ENCODE results near the gene MACROD2. TPM values are rescaled to one million over a fixed set of nuclear protein-coding genes. Genes with fewer than 3 reads are reported as not detected.

The MACROD2 gene
- total RNA-seq, 1 donor from 2014 or later = 0.85 TPM

DNA sequence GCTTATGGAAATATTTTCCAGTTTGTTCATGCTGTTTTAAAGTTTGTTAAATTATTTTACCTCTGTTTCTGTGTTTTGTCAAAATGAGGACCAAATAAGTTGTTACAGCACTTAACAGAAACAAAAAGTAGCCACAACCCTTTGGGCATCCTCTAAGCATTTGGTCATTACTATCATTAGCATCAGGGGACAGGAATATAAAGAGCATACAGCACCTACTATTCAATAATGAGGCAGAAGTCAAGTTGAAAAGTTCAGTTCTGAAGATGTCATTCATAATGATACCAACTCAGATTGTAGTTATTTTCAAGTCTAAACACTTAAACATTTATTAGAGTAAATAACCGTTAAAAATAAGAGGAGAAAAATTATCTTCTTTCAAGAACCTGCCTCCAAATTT, 1204.4 kb downstream of the MACROD2 start:
- DNase-seq = no peak

DNA sequence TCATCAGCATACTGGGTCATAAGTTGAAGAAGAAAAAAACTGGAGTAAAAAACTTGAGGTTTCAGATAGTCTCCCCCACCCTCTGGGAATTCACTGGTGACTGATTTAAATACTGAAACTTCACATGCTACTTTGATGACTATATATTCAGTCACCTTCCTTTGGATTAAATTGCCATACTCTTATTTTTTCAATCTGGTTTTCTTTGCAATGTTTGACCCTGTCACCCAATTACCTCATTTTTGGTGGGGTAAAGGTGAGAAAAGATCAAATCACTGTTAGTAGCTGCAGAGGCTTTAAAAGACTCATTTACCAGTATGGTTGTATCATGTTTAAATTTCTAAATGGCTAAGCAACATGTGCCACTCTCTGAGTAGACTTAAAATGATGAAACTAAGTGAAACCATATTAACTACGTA, 1204.8 kb downstream of the MACROD2 start:
- no peak for DNase-seq

DNA sequence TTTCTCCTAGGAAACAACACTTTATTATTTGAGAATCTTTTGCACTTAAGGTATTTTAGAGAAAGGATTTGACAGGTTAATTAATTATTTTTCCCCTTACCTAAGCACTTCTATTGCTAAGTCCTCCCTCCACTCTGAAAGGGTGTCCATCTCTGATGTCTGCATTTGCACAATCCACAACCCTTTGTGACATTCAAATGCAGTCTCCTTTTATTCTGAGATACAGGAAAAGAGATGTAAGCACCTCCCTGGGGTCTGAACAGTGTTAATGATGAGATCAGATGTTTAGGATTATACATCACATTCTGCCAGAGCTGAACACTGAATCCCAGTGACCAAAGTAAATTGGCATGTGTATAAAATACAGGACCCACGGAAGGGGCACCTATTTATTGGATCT, 1206.3 kb downstream of the MACROD2 start:
- DNase-seq = no peak

DNA sequence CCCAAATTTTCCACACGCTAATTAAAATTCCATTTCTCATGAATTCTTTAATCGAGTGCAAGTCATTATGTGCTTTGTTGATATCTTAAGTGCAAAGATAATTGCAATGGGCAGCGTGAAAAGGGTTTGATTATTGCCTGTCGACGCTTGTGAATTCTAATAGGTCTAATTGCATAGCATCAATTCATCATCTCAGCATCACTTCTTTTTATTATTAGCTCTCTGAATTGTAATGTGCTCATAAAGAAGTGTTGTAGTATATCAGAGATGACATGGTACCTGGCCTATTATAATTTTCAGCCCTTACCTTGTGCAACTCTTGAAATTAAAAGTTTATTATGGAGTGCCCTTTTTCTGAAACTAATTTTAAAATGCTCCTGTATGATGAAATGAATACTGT, 1208.9 kb downstream of the MACROD2 start:
- no peak for DNase-seq

DNA sequence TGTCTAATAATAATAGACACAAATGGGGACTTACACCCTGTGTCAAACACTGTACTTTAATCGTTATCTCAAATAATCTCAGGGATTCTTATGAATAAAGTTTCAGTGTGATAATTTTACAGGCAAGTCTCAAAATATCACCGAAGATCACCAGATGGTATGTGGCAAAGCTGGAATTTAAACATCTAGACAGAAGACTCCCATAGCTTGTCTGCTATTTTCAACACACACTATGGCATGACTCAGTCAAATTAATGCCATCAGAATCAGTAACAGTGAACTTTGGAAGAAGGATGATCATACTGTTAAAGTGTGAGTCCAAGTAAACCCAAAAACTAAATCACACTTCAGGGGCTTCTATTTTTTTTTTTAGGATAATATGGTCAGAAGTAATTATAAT, 1209.7 kb downstream of the MACROD2 start:
- DNase-seq = no peak

DNA sequence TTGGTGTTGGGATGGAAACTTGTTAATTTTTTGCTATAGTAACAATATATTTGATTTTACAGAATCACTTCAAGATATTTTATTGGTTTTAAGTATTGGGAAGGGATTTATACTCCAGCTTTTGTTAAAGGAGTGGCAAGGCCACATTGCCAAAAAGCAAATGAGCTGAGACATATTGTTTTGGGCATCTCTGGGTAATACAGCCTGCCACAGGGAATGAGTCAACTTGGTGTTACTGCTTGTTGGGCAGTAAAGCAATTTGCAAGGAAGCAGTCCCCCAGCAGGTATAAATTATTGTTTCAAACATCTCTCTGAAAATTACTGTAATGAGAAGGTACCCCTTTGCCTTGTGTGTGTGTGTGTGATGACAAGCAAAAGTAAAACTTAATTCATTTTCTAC, 1210.4 kb downstream of the MACROD2 start:
- DNase-seq = no peak

DNA sequence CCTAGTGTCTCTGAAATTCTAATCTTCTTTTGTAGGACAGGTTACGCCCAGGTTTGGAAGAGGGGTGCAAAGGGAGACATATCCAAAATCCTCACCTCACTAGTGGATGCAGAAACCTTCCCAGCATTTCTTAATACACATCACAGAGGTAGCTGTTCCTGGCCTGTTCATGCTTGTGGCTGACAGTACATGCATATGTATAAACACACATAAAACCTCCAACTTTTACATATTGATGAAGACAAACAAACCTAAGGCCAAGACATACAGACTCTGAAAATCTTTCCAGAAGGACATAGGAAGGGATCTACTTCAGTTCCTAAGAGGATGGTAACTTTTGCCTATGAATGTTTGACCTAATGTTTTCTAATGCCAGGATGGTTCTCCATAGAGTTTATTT, 1214.2 kb downstream of the MACROD2 start:
- DNase-seq = no peak

DNA sequence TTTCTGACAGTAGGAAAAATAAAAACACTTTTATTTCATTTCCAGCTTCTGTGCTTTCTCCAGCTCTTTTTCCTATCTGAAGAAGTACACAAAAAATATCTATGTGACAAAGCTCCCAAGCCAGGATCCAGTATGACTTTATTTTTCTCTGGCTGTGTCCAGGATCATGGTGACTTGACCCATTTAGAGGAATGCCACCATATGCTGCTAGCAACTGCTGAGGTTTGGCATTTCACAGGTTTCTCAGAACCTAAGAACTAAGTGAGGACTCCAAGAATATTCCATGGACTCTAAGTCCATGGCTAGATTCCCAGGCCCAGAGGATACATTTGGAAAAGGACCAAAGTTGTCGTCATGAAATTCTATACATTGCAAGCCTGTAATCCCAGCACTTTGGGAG, 1218.7 kb downstream of the MACROD2 start:
- no peak for DNase-seq

DNA sequence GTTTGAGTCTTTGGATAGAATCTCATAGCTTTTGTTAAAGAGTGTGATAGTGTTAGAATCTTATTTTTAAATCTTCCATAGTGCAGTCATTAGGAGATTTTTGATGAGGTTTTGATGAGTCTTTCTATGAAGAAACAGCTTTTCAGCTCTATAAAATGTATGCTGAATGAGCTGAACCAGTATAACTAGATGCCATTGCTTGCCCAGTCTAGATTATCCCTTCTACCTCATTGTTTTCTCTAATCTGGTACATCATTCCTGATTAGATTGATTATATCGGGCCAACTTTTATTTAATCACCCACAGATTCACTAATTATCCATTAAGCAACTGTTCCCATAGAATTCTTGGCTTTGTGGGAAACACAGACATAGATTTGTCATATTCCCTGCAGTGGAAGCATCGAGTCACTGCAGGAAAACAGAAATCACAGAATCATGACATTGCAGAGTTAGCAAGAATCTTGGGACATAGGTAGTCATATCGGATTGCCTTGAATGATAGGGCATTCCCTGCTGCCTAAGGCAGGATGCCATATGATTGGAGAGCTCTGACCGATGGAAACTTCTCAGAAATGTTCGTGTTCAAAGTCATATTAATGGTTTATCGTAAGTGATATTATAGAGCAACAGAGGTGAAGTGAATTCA, 1224.8 kb downstream of the MACROD2 start:
- peak; percentile 8 for DNase-seq

DNA sequence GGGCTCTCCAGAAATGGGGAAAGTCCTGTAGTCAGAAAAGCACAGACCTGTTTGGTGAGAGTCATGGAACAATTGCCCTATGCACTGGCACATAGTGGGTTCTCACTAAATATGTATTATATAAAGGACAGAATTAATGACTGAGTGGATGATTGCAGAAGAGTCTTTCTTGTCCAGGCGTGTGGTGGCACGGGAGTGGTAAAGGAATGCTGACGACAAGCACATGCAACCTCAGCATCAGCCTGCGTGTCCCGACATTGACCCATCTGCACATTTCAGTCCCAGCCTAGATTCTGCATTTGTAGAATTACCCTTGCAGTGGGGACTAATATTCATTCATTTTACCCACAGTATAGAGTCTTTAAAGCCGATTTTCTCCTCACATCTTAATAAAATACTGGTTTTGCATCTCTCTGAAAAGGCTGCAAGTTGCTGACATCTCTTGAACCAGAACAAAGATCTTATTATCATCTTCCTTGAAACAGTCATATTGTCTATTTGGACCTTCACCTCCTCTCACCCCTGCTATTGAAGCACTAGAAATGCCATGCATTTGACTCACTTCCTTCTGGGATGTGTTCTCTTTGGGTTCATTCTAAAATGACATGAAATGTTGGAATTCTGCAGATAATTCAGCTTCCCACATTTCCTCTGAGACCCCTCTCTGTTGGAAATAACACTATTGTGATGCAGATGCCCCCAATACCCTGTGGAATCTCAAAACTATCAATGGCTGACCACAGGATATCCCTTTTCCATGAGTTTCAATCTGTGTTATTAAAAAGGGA, 1225.7 kb downstream of the MACROD2 start:
- peak; percentile 59 for DNase-seq

DNA sequence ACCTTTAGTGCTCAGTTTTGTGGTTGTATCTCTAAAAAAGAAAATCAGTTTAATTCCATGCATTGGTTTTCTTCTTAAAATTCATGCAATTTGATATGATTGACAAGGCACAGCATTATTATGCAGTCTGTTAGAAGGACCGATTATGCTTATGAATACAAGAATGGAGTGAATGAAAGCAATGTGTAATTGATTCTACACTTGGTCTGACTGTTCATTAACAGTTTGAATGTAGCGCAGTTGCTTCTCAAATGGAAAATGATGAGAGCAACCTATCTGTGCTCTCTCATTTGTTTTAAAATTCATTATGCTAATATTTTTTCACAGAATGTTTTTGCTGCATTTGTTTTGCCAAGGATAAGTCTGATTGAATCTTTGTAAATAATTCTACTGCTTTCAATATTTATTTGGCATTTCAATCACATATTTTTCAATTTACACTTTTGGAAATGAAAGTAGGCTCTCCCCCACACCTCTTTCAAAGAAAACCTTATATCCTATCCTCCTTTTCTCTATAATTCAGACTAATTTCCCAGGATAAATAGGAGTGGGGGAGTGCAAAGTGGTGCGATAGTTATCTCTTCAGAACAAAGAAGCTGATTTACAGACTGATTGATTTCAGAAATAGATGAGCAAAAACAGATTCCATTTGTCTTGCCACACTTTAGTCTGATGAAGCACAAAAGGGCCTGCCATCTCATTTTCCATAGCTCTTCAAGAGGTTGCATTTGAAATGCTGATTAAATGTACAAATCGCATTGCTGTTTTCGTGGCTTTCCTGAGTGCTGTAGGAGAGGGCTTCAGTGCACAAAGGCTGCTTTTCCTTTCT, 1227.4 kb downstream of the MACROD2 start:
- no peak for DNase-seq

DNA sequence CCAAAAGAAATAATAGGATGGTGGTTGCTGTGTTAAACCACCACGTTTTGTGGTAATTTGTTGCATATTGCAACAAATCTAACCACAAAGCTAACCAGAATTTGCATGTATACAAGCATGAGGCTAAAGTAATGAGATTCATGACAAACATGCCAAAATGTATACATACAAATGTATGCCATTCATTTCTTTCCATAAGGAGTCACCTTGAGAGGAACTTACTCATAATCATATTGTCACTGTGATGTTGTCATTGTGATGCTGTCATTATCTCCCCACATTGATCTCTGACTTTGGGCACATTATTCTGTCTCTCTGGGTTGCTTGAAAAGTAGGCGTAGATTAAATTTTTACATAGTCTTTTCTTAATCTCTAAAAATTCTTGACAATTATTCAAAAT, 1228.9 kb downstream of the MACROD2 start:
- DNase-seq = no peak

DNA sequence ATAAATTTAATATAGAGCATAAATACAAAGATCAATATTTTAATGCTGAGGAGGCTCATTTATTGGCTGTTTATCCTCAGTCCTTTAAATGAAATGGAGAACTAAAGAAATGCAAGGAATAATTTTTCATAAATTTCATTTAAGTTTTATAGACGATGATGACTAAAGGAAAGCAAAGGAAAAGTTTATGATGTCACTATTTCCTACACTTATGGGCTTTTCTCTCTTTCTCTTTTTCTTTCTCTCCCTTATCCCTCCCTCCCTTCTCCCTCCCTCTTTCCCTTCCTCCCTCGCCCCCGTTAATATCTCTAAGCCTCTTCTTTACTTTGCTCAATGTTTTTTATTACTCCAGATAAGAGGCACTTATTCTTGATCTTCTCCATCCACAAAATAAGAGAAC, 1231.8 kb downstream of the MACROD2 start:
- DNase-seq = no peak

DNA sequence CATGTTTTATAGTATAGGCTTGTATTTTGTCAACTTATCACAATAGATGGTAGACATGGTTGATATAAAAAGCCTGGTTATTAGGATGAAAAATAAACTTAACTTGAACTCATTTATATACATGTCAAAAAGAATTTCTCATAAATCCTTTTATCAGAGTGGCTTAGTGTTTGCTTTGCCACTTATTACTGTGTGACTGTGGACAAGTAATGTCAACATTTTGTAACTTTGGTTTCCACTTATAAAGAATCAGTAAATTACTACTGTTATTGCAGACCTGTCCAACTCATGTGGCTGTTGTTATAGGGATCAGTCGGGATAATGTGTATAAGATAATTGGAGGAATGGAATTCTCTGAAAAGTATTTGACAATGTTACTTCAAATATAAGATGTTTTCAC, 1236.9 kb downstream of the MACROD2 start:
- DNase-seq = no peak

DNA sequence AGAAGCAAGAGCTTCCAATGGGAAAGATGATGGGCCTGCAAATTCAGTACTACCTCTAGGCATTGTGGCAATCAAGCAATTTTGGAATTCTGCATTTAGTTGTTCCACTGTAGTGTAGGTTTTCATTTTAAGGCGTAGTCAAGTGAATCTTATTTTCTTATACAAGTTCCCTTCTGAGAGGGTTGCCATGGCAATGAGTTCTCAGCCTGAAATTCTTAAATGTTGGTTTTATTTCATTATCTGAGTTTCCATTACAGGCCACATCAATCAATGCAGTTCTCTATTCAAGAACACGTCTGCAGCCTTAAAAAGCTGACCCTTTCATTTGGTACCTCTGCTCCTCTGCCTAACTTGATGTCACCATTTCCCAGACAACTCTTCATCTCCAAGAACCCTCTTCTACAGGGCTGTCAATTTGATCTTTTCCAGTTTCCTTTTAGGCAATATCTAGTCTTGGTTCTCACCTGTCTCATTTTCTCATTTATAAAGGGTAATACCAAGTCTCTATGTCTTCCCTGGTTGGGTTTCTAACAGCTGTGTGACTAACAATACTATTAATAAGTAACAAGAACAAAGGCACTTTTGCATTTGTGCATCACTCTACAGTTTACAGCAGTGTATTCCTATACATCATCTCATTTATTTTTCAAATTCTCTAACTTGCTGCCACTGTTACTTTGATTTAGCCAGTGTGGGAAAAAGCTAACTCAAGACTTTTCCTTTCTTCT, 1240.3 kb downstream of the MACROD2 start:
- no peak for DNase-seq

DNA sequence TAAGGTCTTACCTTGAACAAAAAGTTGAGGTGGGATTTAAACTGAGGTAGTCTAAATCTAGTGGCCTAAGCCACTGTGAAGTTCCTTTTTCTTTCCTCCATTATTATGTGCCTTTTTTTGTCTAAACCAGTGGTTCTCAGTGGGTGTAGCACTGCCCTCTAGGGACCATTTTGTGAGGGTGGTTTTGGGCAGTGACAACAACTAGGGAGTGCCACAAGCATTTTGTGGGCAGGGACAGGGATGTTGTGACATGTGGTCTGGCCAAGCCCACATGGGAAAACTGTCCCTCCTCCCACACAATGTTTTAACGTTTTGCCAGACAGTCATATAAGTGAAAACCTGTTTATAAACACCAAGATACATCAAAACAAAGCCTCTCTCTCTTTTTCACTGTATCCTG, 1241.5 kb downstream of the MACROD2 start:
- peak; percentile 78 for DNase-seq

DNA sequence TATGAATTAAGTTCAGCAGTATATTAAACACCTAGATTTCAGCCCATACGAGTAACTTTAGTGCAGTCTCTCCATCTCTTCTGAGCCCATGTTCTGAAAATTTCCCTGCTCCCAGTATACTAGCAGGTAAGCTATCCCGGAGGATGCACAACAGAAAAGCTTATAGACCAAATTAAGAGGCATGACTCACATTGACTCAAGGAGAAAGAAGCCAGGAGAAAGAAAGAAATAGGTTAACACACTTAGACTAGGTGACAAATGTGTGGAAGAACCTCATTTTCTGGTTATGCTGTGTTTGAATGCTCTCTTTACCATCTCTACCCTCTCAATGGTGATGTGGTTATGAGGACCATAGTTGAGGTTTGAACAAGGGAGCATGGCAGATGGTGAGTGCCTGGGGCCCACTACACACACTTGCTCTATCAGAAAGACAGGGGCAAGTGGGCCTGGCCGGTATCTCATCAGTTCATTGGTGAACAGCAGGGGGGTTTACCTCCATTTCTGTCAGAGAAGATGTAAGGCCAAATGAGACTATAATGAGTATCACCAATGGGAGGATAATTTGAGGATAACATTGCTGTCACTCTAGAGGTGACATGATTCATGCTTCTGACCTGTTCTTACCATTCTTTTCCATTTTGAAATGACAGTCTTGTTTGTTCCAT, 1244.4 kb downstream of the MACROD2 start:
- DNase-seq = no peak

DNA sequence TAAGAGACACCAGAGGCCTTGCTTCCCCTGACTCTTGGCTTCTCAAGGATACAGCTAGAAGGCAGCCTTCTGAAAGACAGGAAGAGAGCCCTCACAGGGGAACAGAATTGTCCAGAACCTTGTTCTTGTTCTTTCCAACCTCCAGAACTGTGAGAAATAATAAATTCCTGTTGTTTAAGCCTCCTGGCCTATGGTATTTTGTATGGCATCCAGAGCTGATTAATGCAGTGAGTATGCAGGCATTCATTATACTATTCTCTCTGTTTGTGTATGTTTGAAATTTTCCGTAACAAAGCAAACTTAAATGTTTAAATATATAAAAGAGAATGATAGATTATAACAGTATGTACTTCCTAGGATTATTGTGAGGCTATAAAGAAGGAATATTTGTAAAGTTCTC, 1245.5 kb downstream of the MACROD2 start:
- DNase-seq = no peak

DNA sequence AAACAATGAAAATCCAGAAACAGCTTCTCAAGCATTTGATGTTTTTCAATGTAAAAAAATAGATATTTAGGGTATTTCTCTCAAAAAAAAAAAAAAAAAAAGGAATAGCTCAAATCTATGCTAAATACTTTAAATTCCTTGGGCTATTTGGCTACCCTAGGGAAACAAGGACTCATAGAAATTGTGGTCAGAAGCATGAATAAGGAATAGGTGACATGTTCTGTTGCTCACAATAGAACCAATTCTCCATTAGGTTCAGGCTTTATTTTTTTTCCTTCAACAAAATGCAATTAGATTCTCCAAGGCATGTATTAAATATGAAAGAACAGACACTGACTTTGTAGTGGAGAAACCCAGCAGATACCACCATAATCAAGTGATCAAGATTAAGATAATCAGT, 1246.4 kb downstream of the MACROD2 start:
- no peak for DNase-seq

DNA sequence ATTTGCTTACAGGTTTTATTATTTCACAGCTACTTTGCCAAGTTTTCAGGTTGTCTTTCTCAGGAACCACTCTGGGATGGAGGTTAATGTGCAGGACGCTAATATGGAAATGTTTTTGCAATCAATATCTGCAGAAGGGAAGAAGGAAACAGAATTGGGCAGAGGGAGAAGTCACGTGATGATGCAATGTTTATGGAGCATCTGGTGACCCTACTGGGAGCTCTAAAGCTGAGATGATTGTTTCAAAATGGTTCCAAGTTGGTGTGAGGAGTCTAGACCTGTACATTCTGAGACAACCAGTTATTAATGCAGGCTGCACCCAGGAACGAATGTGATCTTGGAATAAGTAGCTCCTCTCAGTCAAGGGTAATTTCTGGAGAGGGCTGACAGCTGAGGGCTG, 1247.5 kb downstream of the MACROD2 start:
- DNase-seq = no peak

DNA sequence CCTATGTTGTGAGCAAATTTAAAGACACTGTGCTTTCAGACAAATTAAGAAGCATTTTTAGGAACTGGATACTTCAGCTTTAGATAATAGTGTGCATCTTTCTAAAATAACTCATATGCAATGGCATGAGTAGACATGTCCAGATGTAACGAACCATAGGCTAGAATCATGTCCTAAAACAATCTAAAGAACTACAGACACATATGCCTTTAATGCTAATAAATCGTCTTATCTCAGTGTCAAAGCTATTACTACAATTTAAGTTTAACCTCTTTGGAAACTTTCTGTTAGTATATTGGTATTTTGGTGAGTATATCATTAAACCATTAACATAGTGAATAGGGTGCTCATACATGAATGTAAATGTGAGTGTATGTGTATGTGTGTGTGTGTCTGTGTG, 1250.6 kb downstream of the MACROD2 start:
- no peak for DNase-seq

Data from dermis blood vessel endothelial cell (primary cell).